ENCODE measurements around the gene CARD14.

Gene CARD14

DNA sequence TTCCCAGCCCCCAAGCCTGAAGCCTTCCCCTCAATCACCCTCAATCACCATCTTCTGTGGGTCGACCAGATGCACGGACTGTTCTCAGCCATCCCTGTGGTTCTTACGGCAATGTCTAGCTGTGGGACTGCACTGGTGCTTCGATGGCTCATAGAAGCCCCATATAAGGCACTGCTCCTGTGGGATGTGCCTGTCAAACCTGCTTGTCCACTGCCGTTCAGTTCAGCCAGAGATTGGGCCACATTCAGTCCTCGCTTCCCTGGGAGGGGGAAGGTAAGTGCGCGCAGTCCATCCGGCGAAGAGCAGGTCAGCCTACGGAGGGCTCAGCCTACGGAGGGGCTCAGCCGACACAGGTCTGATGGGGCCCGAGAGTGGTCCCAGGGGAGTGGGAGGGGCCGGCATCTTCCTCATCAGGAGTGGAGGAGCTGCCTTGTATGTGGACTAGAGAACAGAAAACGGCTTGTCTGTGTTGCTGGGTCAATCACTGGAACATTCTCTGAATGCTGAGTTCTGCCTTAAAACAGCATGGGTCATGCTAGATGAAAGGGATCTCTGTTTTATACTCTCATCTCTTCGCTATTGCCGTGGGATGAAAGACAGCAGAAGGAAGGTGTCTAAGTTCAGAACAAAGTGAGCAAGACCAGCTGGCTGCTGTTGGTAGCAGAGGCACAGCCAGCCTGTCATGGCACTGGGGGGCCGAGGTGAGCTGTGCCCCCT lies at the start of gene CARD14:
Gene CARD14 (plus strand): TSS at position 247 of the 717 bp plus-strand sequence. CDS start 11,409 bp downstream, outside the sequence.
- no peak for DNase-seq (ENCODE audit: low read depth)

DNA sequence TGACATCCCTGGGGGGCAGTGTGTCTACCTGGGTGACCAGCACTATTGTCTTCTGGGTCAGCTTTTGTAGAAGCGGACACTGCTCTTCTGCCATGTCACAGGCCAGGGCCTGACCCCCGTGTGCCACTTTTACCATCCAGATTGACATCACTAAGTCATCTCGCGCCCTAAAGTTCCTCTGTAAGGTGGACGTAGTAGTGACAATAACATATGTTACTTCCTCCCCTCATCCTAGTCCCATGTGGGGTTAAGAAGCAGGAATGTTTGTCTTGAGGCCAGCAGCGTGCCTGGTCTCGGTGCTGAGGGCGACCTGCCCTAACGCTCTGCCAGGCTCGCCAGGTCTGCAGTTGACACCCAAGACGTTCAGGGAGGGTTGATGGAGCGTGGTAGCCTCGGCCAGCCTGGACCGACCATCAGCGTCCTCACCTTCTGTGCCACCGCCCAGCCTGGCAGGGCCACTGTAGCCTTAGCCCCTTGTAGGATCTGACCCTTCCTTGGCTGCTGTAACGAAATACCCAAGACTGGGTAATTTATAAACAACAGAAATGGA lies 47.7 kb upstream of the CARD14 start:
- no peak for DNase-seq (ENCODE audit: low read depth)

DNA sequence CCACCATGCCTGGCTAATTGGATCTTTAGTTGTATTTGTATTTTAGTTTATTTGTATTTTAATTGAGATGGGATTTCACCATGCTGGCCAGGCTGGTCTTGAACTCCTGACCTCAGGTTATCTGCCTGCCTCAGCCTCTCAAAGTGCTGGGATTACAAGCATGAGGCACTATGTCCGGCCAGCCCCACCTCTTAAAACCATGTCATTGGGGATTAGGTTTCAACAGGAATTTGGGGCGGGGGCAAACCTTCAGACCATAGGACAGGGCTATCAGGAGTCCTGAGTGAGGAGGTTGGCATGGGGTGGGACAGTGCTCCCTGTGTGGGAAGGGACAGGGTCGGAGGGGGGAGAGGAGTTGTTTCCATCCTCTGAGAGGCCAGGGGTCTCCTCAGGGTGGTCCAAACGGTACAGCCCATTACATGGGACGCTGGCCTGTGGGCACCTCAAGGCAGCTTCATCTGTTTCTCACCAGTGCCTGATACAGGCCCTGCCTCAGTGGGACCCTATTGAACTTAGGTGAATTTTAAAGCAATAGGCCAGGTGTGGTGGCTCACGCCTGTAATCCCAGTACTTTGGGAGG lies 46.8 kb upstream of the CARD14 start:
- no peak for DNase-seq (ENCODE audit: low read depth)

- no peak for DNase-seq (ENCODE audit: low read depth)
These were observed 46.0 kb upstream of the CARD14 start for GRCh38 chr17:80123791-80124190.

DNA sequence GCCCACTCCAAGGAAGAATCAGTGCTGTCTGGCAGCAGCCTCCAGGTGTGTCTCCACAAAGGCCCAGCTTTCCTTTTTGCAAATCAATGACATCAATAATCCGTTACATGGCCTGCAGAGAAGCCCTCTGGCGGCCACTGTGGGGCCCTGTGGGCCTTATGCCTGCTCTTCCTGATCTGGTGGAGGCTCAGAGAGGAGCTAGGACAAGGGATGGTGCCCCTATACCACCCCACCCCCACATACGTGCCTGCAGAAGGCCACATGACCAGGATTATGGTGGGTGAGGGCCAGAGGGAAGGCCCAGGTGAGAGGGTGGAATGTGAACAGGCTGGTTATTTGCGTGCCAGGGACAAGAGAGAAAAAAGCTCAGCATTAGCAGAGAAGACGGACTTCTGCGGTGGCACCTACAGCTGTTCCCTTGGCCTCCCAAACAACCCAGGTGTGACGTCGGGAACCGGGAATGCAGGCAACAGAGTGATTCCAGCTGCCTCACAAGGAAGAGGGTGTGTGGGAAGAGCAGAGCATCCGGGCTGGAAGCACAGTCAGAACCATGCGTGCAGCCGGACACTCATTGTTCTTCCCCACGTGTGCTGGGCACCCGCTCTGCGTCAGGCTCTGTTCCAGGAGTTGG lies 45.4 kb upstream of the CARD14 start:
- DNase-seq (ENCODE audit: low read depth), result no peak

DNA sequence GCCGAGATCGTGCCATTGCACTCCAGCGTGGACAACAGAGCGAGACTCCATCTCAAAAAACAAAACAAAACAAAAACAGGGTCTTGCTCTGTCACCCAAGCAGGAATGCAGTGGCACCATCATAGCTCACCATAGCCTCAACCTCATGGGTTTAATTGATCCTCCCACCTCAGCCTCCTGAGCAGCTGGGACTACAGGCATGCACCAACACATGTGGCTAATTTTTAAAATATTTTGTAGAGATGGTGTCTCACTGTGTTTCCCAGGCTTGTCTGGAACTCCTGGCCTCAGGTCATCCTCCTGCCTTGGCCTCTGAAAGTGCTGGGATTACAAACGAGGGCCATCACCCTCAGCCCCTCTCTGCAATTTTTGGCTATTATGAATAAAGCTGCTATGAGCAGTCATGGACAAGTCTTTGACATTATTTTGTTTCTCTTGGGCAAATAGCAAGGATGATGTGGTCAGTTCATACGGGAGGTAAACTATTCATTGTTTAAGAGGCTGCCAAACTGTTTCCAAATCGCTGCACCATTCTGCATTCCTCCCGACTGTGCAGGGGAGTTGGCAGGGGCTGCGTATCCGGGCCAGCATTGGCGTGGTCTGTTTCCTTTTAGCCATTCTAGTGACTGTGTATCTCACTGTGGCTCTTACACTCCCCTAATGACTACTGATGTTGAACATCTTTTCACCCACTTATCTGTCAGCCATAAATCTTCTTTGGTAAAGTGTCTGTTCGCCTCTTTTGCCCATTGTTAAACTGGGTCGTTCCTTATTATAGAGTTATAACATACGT lies 44.0 kb upstream of the CARD14 start:
- no peak for DNase-seq (ENCODE audit: low read depth)

- DNase-seq (ENCODE audit: low read depth), result no peak
These were observed 43.4 kb upstream of the CARD14 start for GRCh38 chr17:80126449-80126715.

- DNase-seq (ENCODE audit: low read depth), result no peak
These were observed 40.7 kb upstream of the CARD14 start for GRCh38 chr17:80129006-80129565.

- DNase-seq (ENCODE audit: low read depth), result no peak
These were observed 38.8 kb upstream of the CARD14 start for GRCh38 chr17:80130992-80131391.

DNA sequence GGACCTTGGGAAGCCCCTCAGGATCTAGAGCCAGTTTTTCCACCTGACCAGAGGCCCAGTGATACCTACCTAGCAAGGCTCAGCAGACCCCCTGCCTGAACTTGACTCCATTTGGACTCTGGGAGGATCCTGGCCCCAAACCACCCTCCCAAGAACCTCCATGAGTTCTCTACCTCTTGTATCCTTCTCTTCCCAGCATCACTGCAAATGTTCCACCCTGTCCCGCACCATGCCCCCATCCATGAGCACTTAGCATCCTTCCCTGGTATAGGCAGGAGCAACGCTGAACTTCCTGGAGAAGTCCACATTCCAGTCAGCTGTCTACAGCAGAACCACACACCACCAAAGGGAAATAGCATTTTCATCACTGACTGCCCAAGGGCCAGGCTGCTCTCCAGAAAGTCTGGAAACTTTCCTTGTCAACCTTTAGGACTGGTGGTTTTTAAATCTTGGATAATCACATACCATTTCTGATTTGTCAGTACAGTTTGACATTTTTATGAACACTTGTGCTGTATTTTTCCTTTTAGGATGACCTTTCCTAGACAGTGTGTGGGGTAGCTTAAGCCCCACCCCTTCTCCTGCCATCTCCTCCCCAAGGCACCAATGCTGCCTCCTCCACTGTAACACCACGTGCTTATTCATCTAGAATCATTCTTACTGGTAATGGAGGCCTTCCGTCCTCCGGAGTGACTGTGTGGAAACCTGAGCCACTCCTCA lies 36.8 kb upstream of the CARD14 start:
- DNase-seq (ENCODE audit: low read depth), result no peak

DNA sequence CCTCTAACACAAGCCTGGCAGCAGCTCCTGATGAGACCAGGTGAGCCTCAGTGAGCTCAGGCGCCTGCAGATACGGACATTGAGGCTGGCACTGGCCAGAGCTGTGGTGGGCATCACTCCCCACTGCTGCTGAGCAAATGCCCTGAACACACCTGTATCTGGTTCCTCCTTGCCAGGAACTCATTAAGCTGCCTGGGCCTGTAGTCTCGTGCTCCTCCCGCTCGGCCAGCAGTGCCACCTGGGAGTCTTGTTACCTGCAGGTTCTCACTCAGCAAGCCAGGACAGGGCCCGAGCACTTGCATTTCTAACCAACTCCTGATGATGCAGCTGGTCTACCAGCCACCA lies 36.2 kb upstream of the CARD14 start:
- no peak for DNase-seq (ENCODE audit: low read depth)

- DNase-seq (ENCODE audit: low read depth), result no peak
These were observed 32.7 kb upstream of the CARD14 start for GRCh38 chr17:80137131-80137530.

- DNase-seq (ENCODE audit: low read depth), result no peak
These were observed 30.9 kb upstream of the CARD14 start for GRCh38 chr17:80138856-80139426.

- no peak for DNase-seq (ENCODE audit: low read depth)
These were observed 28.2 kb upstream of the CARD14 start for GRCh38 chr17:80141463-80142165.

GRCh38 chr17:80142929-80143328 lies 26.9 kb upstream of the CARD14 start:
- no peak for DNase-seq (ENCODE audit: low read depth)

DNA sequence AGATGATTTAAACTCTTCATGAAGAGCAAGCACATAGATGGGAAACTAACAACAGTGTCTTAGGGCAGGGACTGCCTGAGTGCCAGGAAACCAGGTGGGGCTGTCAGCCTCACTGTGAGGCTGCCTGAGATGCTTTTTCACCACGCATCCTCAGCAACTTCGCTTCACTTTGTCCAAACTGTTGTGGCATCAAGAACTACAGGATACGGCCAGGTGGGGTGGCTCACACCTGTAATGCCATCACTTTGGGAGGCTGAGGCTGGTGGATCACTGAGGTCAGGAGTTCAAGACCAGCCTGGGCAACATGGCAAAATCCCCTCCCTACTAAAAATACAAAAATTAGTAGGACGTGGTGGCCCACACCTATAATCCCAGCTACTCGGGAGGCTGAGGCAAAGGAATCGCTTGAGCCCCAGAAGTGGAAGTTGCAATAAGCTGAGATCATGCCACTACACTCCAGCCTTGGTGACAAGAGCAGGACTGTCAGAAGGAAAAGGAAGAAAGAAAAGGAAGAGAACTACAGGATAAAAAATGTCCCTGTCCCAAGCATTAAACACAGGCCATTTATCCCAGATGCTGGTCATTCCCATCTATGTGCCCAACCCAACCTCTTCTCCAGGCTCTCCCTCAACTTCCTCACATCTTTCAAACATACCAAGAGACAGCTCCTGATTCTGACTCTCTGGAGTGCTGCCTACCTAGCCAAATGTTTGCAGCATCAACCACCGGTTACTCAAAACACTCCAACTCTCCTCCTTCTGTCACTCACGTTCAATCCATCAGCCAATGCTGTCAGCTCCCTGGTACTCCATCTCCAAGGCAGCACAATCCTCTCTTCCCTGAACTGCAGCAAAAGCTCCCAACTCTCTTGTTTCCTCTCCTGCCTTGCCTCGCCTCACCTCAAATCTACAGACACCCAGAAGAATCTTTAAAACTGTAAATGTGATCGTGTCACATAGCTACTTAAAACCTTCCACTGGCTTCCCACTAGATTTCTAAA lies 24.5 kb upstream of the CARD14 start:
- DNase-seq (ENCODE audit: low read depth), result no peak

GRCh38 chr17:80146121-80147034 lies 23.5 kb upstream of the CARD14 start:
- DNase-seq (ENCODE audit: low read depth), result no peak

Data from CMK (cell line).